Measurements from ENCODE around the gene PLPPR5.

DNA sequence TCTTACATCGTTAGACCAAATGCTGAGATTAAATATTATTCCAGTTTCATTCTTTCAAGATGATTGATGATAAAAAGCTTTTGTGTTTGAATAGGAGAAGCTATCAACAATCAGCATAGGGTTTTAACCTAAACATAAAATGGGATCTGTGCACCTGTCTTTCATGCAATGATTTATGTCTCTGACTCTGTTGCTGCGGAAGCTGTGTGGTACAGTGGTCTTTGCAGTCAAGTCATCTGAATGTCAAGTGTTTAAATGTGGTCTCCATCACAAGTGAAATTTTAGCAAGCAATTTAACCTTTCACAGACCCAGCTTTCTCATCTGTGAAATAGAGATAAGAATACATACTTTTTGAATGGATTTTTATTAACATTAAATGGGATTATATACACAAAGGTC, 107.2 kb downstream of the PLPPR5 start:
- TF ChIP-seq, protein P1, sequence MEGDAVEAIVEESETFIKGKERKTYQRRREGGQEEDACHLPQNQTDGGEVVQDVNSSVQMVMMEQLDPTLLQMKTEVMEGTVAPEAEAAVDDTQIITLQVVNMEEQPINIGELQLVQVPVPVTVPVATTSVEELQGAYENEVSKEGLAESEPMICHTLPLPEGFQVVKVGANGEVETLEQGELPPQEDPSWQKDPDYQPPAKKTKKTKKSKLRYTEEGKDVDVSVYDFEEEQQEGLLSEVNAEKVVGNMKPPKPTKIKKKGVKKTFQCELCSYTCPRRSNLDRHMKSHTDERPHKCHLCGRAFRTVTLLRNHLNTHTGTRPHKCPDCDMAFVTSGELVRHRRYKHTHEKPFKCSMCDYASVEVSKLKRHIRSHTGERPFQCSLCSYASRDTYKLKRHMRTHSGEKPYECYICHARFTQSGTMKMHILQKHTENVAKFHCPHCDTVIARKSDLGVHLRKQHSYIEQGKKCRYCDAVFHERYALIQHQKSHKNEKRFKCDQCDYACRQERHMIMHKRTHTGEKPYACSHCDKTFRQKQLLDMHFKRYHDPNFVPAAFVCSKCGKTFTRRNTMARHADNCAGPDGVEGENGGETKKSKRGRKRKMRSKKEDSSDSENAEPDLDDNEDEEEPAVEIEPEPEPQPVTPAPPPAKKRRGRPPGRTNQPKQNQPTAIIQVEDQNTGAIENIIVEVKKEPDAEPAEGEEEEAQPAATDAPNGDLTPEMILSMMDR (IDR thresholded peaks at IDR 0.05; ENCODE audit: poor library complexity), result no peak
- TF ChIP-seq EZH2 (IDR thresholded peaks at IDR 0.05; ENCODE audit: borderline replicate concordance), result no peak
